ENCODE measurements around the gene MED27. TPM values are rescaled to one million over a fixed set of nuclear protein-coding genes. Genes with fewer than 3 reads are reported as not detected.

MED27 gene
- total RNA-seq, 4 donors from 2014 or later, result 4.1 to 6.3 (median 5.7) TPM

- H3K36me3 ChIP-seq, result no peaks in the 10 kb centered on the region
- H3K27me3 ChIP-seq, result no peaks in the 10 kb centered on the region
- DNase-seq, result no peak
- no peaks in the 10 kb centered on the region for H3K9me3 ChIP-seq
- TF ChIP-seq, protein P1, sequence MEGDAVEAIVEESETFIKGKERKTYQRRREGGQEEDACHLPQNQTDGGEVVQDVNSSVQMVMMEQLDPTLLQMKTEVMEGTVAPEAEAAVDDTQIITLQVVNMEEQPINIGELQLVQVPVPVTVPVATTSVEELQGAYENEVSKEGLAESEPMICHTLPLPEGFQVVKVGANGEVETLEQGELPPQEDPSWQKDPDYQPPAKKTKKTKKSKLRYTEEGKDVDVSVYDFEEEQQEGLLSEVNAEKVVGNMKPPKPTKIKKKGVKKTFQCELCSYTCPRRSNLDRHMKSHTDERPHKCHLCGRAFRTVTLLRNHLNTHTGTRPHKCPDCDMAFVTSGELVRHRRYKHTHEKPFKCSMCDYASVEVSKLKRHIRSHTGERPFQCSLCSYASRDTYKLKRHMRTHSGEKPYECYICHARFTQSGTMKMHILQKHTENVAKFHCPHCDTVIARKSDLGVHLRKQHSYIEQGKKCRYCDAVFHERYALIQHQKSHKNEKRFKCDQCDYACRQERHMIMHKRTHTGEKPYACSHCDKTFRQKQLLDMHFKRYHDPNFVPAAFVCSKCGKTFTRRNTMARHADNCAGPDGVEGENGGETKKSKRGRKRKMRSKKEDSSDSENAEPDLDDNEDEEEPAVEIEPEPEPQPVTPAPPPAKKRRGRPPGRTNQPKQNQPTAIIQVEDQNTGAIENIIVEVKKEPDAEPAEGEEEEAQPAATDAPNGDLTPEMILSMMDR (IDR thresholded peaks at IDR 0.05), result no peak
- no peak for TF ChIP-seq POLR2A (IDR thresholded peaks at IDR 0.05)
- H3K4me1 ChIP-seq, result no peaks in the 10 kb centered on the region
- no peak overlapping the region for H3K27ac ChIP-seq
- H3K4me3 ChIP-seq, result no peak overlapping the region
Measured at GRCh38 chr9:131880833-131881583, 198.7 kb downstream of the MED27 start.

DNA sequence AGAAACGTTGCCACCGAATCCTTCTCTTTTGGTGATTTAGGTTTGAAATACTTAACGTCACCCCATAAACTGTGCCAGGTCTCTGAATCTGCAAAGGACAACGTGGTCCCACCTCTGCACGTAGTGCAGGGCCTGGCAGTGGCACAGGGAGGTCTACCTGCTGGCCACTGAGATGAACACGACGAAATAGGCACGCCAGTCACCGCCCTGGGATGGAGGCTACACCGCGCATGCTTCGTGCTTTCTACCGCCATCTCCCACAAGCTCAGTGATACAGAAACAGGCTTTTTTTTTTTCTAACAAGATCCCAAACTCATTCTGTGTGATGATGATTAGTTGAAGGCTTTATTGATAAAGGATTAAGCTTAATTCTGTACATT is 199.8 kb downstream of the MED27 start:
- TF ChIP-seq POLR2A (IDR thresholded peaks at IDR 0.05), result no peak
- TF ChIP-seq, protein P1 (IDR thresholded peaks at IDR 0.05), result no peak

GRCh38 chr9:131879181-131879910 is 200.3 kb downstream of the MED27 start:
- H3K4me3 ChIP-seq, result no peak overlapping the region
- H3K36me3 ChIP-seq, result no peaks in the 10 kb centered on the region
- no peaks in the 10 kb centered on the region for H3K27me3 ChIP-seq
- no peak for DNase-seq
- no peaks in the 10 kb centered on the region for H3K4me1 ChIP-seq
- no peak overlapping the region for H3K27ac ChIP-seq
- no peak for TF ChIP-seq POLR2A (IDR thresholded peaks at IDR 0.05)
- TF ChIP-seq, protein P1 (IDR thresholded peaks at IDR 0.05), result no peak
- no peaks in the 10 kb centered on the region for H3K9me3 ChIP-seq

More for the DNA sequence above, 199.8 kb downstream of the MED27 start:
- H3K27me3 ChIP-seq, result no peaks in the 10 kb centered on the region
- DNase-seq, result no peak
- H3K4me1 ChIP-seq, result no peaks in the 10 kb centered on the region
- H3K9me3 ChIP-seq, result no peaks in the 10 kb centered on the region
- no peak overlapping the region for H3K4me3 ChIP-seq
- no peaks in the 10 kb centered on the region for H3K36me3 ChIP-seq
- H3K27ac ChIP-seq, result no peak overlapping the region

- TF ChIP-seq, protein P1 (IDR thresholded peaks at IDR 0.05), result no peak
- TF ChIP-seq POLR2A (IDR thresholded peaks at IDR 0.05), result no peak
Measured at GRCh38 chr9:131876486-131876885, 203.2 kb downstream of the MED27 start.

DNA sequence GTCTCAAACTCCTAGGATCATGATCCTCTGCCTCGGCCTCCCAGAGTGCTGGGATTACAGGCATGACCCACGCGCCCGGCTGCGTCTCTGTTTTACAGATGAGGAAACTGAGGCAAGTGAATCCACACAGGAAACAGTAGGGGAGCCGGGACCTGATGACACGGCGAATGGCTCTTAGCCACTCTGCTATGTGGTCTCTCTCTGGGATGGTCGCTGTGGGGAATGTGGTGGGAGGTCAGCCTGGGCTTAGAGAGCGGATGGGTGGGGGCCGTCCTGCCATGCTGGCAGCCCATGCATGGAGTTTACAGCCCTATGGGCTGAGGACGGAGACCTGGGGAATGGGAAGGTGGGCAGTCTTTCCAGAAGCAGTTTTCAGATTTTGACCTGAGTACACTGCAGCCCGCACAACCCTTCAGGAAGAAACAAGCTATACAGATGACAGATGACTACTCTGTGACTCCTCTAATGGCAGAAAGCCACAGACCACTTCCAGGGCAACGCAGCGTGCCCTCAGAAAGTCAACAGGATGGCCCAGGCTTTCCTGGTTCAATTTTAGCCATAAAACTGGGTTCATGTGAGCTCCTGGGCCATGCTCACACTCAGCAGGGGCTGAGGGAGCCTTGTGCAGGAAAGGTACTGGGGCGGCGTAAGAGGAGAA is 203.7 kb downstream of the MED27 start:
- TF ChIP-seq POLR2A (IDR thresholded peaks at IDR 0.05), result no peak
- TF ChIP-seq, protein P1 (IDR thresholded peaks at IDR 0.05), result no peak
- Histone ChIP-seq H3K27ac (no peak overlapping the region), H3K4me3 (no peak overlapping the region), H3K9me3 (no peaks in the 10 kb centered on the region), H3K4me1 (no peaks in the 10 kb centered on the region), H3K27me3 (no peaks in the 10 kb centered on the region), H3K36me3 (no peaks in the 10 kb centered on the region)
- DNase-seq, result no peak

More at GRCh38 chr9:131876486-131876885, 203.2 kb downstream of the MED27 start:
- H3K4me3 ChIP-seq, result no peak overlapping the region
- no peaks in the 10 kb centered on the region for H3K27me3 ChIP-seq
- no peaks in the 10 kb centered on the region for H3K36me3 ChIP-seq
- no peak overlapping the region for H3K27ac ChIP-seq
- no peak for DNase-seq
- no peaks in the 10 kb centered on the region for H3K9me3 ChIP-seq
- H3K4me1 ChIP-seq, result no peaks in the 10 kb centered on the region
